Mammary epithelial cell (primary cell): ENCODE data around the gene SCN1A.

Source experiments
- CTCF ChIP-seq, 2 donors: IDR thresholded peaks in 1 of 2; conservative IDR thresholded peaks in 1 of 2; 2 replicates each; pipeline ENCODE4 v1.5.1; 2011 to 2012; ENCODE audit warnings: inconsistent platforms in 2 of 2, low read length in 2 of 2, mild to moderate bottlenecking in 2 of 2, control low read depth in 1 of 2, low read depth in 1 of 2; ENCODE audit not compliant: insufficient read depth in 1 of 2; ENCODE audit errors: extremely low read depth in 1 of 2
- EZH2 ChIP-seq: IDR thresholded peaks from 2 replicates; pipeline ENCODE4 v1.6.1; 2012; ENCODE audit warnings: low read length, inconsistent platforms, borderline replicate concordance

GRCh38 chr2:166084301-166084700 is 43.5 kb downstream of the SCN1A start:
- no peak for TF ChIP-seq EZH2
- TF ChIP-seq CTCF (conservative IDR thresholded peaks at IDR 0.05 in 1 of 2, IDR thresholded peaks at IDR 0.05 in 1 of 2; ENCODE audit: extremely low read depth in 1 of 2, insufficient read depth in 1 of 2, low read depth in 1 of 2, low read length in 2 of 2) = no peak
